Adipocyte (in vitro differentiated cells): ENCODE measurements around the gene CMTM4.
"Not testable (repeated sequence)": the region's sequence is repeated elsewhere in the genome, so short reads cannot be mapped to it uniquely, and the experiment has no call there.

Experiments
- DNase-seq: peaks from one replicate; pipeline ENCODE4 v3.0.0-alpha.2; 2015; ENCODE audit warnings: low read depth
- H3K27me3 ChIP-seq: replicated peaks from 2 replicates; pipeline ENCODE4 v1.7.0; 2013; ENCODE audit warnings: mild to moderate bottlenecking, low read length, moderate library complexity; ENCODE audit not compliant: control insufficient read depth, insufficient read depth
- H3K36me3 ChIP-seq: 2 replicates; pipeline ENCODE4 v1.7.0; 2013; ENCODE audit warnings: low read length, mild to moderate bottlenecking, moderate library complexity; ENCODE audit not compliant: control insufficient read depth, insufficient read depth, severe bottlenecking
- H3K4me1 ChIP-seq: 2 replicates; pipeline ENCODE4 v1.7.0; 2013; ENCODE audit warnings: mild to moderate bottlenecking, low read length, moderate library complexity; ENCODE audit not compliant: control insufficient read depth, insufficient read depth
- H3K4me3 ChIP-seq: 2 replicates; pipeline ENCODE4 v1.7.0; 2013; ENCODE audit warnings: mild to moderate bottlenecking, low read length, moderate library complexity
- H3K9ac ChIP-seq: 2 replicates; pipeline ENCODE4 v1.7.0; 2013; ENCODE audit warnings: mild to moderate bottlenecking, low read length, moderate library complexity
- H3K9me3 ChIP-seq: 2 replicates; pipeline ENCODE4 v1.7.0; 2013; ENCODE audit warnings: mild to moderate bottlenecking, low read length, moderate library complexity; ENCODE audit not compliant: control insufficient read depth

CMTM4 gene

GRCh38 chr16:66668777-66669444 lies 27.6 kb downstream of the CMTM4 start:
- Histone ChIP-seq H3K36me3 (no peaks in the 10 kb centered on the region), H3K9ac (no peak overlapping the region), H3K27me3 (no peaks in the 10 kb centered on the region), H3K4me1 (no peaks in the 10 kb centered on the region), H3K4me3 (no peak overlapping the region), H3K9me3 (no peaks in the 10 kb centered on the region)
- DNase-seq = peak; percentile 87

- H3K9ac ChIP-seq = no peak overlapping the region
- DNase-seq = no peak
- peaks cover 3% of the 10 kb centered on the region for H3K4me1 ChIP-seq
- H3K4me3 ChIP-seq = no peak overlapping the region
- no peaks in the 10 kb centered on the region for H3K9me3 ChIP-seq
- H3K27me3 ChIP-seq = no peaks in the 10 kb centered on the region
- H3K36me3 ChIP-seq = no peaks in the 10 kb centered on the region
Observed at GRCh38 chr16:66667944-66668343, 28.6 kb downstream of the CMTM4 start.

GRCh38 chr16:66662445-66663194 lies 33.9 kb downstream of the CMTM4 start:
- Histone ChIP-seq H3K36me3 (no peaks in the 10 kb centered on the region), H3K9ac (peak overlapping the region; percentile 35), H3K27me3 (no peaks in the 10 kb centered on the region), H3K9me3 (no peaks in the 10 kb centered on the region), H3K4me3 (no peak overlapping the region), H3K4me1 (peaks cover 34% of the 10 kb centered on the region)
- DNase-seq = peak; percentile 76

- H3K9ac ChIP-seq = peak overlapping the region; percentile 67
- not testable (repeated sequence) for H3K36me3 ChIP-seq, H3K9me3 ChIP-seq, H3K27me3 ChIP-seq, H3K4me3 ChIP-seq
- peaks cover 36% of the 10 kb centered on the region for H3K4me1 ChIP-seq
- DNase-seq = peak; percentile 58
Observed at GRCh38 chr16:66661671-66662346, 34.7 kb downstream of the CMTM4 start.

- Histone ChIP-seq H3K27me3 (no peaks in the 10 kb centered on the region), H3K9me3 (no peaks in the 10 kb centered on the region), H3K9ac (peak overlapping the region; percentile 67), H3K4me1 (peaks cover 36% of the 10 kb centered on the region), H3K36me3 (no peaks in the 10 kb centered on the region), H3K4me3 (peak overlapping the region; percentile 8)
- DNase-seq = no peak
Observed at GRCh38 chr16:66661210-66661560, 35.4 kb downstream of the CMTM4 start.

DNA sequence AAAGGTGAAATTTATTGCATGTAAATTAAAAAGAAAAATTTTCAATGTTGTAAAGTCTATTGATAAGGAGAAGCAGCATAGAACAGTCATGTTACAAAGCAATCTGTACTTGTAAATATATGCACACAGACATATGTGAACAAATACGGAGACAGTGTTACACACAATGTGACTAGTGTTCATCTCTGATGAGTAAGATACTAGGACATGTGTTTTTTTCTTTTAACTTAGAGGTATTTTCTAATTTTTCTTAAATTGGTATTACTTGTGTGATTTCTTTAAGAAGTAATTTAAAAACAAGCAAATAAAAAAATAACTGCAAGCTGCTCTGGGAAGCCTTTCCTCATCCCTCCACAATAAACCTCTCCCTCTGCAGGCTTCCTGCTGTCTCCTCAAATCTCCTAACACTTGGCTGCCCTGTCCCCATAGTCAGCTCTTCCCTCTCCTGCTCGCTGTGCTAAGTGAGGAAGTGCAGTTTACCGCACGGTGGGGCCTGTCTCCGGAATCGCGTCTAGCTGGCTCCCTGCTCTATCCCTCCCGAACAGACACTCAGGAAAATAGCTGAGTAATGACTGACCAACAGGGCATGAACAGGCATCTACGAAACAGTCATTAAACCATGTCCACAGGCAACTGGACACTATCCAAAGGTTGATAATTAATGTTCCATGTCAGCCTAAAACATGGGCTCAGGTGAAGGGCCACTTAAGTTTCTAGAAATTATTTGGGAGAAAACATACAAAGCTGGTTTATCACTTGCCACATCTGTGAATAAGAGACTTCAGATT lies 35.9 kb downstream of the CMTM4 start:
- peaks cover 36% of the 10 kb centered on the region for H3K4me1 ChIP-seq
- no peaks in the 10 kb centered on the region for H3K36me3 ChIP-seq
- H3K9ac ChIP-seq = peak overlapping the region; percentile 67
- peak overlapping the region; percentile 15 for H3K4me3 ChIP-seq
- no peaks in the 10 kb centered on the region for H3K27me3 ChIP-seq
- no peaks in the 10 kb centered on the region for H3K9me3 ChIP-seq
- DNase-seq = peak; percentile 91

DNA sequence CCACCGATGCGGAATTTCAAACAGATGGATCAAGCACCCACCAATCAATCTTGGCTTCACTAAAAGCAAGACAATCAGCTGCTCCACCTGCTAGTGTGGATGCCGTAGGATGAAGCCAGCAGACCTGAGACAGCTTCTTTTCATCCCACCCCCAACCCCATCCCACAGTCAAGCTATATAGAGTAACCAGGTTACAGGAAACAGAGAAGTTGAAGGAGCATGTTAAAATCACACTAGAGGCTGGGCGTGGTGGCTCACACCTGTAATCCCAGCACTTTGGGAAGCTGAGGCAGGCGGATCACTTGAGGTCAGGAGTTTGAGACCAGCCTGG lies 37.7 kb downstream of the CMTM4 start:
- Histone ChIP-seq H3K27me3 (no peaks in the 10 kb centered on the region), H3K4me3 (no peak overlapping the region), H3K4me1 (peaks cover 47% of the 10 kb centered on the region), H3K9ac (no peak overlapping the region), H3K36me3 (no peaks in the 10 kb centered on the region), H3K9me3 (no peaks in the 10 kb centered on the region)
- DNase-seq = no peak

DNA sequence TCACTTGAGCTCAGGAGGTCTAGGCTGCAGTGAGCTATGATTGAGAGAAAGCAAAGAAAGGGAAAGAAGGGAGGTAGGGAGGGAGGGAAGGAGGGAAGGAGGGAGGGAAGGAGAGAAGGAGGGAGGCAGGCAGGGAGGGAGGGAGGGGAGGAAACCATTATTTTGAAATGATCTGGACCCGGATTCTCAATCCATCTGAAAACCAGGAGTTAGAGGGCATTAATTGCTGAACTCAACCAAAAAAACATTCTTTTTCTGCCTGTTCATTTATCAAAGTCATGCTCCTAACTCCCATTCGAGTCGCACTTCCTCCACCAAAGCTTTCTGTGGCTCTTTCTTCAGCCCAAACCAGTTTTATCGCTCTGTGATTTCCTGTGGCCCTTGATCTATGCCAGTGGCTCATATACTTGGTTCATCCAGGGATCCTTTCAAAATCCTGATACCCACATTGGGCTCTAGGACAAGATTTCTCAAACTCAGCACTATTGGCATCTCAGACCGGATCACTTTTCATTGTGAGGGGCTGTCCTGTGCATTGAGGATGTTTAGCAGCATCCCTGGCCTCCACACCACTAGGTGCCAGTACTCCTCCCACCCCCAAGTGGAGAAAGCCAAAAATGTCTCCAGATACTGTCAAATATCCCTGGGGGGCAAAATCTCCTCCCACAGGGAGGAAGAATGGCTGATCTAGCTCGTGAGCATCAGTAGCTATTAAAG lies 38.2 kb downstream of the CMTM4 start:
- Histone ChIP-seq H3K27me3 (no peaks in the 10 kb centered on the region), H3K9ac (no peak overlapping the region), H3K4me3 (no peak overlapping the region), H3K9me3 (no peaks in the 10 kb centered on the region), H3K4me1 (peaks cover 52% of the 10 kb centered on the region), H3K36me3 (no peaks in the 10 kb centered on the region)
- DNase-seq = no peak

DNA sequence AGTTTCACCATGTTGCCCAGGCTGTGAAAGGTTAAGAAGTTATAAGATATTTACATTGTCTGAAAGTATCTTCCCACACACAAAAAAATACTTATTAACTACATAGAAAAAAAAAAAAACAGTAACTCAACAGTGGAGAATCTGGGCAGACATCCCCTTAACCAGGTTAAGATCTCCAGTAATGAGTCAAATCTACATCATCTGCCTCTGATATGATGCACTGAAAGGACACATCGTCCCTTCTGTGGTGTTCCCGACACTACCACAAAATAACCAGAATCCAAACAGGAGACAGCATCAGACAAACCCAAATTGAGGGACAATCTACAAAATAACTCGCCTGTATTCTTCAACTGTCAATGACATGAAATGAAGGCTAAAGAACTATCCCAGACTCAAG lies 40.0 kb downstream of the CMTM4 start:
- no peaks in the 10 kb centered on the region for H3K27me3 ChIP-seq
- peaks cover 48% of the 10 kb centered on the region for H3K4me1 ChIP-seq
- DNase-seq = no peak
- no peaks in the 10 kb centered on the region for H3K9me3 ChIP-seq
- no peak overlapping the region for H3K4me3 ChIP-seq
- no peak overlapping the region for H3K9ac ChIP-seq
- no peaks in the 10 kb centered on the region for H3K36me3 ChIP-seq

- H3K4me3 ChIP-seq = peak overlapping the region; percentile 48
- H3K9me3 ChIP-seq = no peaks in the 10 kb centered on the region
- no peaks in the 10 kb centered on the region for H3K36me3 ChIP-seq
- peaks cover 41% of the 10 kb centered on the region for H3K4me1 ChIP-seq
- peak; percentile 71 for DNase-seq
- H3K9ac ChIP-seq = no peak overlapping the region
- no peaks in the 10 kb centered on the region for H3K27me3 ChIP-seq
Observed at GRCh38 chr16:66653581-66654350, 42.8 kb downstream of the CMTM4 start.
